Measurements from ENCODE around the gene GFPT2. TPM values are rescaled to one million over a fixed set of nuclear protein-coding genes. Genes with fewer than 3 reads are reported as not detected.

The GFPT2 gene
- total and polyA plus RNA-seq, 9 of the 15 experiments (the other 6 are each of a cell fraction or from before 2014, with no cell fraction given) = 0.07 to 0.14 (median 0.08) TPM; not detected in 6

DNA sequence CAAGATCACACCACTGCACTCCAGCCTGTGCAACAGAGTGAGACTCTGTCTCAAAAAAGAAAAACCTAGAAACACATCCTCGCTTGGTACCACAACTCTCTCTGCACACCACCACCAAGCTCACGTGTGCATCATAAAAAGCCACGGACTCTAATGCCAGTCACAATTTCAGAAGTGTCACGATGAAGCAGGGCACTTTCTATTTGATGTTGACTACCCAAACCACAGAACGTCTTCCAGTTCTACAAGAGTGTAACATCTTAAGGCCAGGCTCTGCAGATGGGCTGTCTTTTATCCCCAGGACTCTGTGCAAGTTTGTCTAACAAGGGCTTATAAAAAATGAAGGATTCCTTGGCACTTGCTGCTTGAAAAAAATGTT, 22.9 kb downstream of the GFPT2 start:
- no peaks in the 10 kb centered on the region for H3K9me3 ChIP-seq (replicated peaks; ENCODE audit: control insufficient read depth, insufficient read depth, low read depth, low read length)
- BruUV-seq (replicated peaks) = no TSS peak
- H2AFZ ChIP-seq (ENCODE audit: low read depth, low read length) = no peak overlapping the region
- peaks cover 5 to 12% of the 10 kb centered on the region in 2 experiments; a peak in 4 of 5 replicates for H3K4me1 ChIP-seq (replicated peaks in 1 of 2; ENCODE audit: control insufficient read depth in 2 of 2, insufficient read depth in 2 of 2, low read length in 2 of 2)
- H3K27me3 ChIP-seq (ENCODE audit: control insufficient read depth in 2 of 2, insufficient read depth in 2 of 2, low read length in 2 of 2) = peaks cover 19 to 56% of the 10 kb centered on the region in 2 experiments
- H3K9ac ChIP-seq (ENCODE audit: insufficient read depth in 1 of 2, low read depth in 2 of 2, low read length in 2 of 2) = no peak overlapping the region
- ATAC-seq (no peak), DNase-seq (ENCODE audit: extremely low read depth in 1 of 4, low spot score in 3 of 4) (no peak), FAIRE-seq (no peak)
- H3K9me1 ChIP-seq (ENCODE audit: control insufficient read depth, insufficient read depth, low read length) = peaks cover 2% of the 10 kb centered on the region
- peaks cover 11% of the 10 kb centered on the region for H4K20me1 ChIP-seq (replicated peaks; ENCODE audit: control insufficient read depth, insufficient read depth, low read length)
- H3K27ac ChIP-seq (ENCODE audit: extremely low read depth, low read depth, low read length) = no peak overlapping the region
- intact Hi-C loops (cut with micrococcal nuclease) = no loop called here
- WGBS (ENCODE audit: insufficient coverage, low coverage, missing lambda C conversion rate) = 7% methylated on average over 5 of the region's 5 CpGs
- H3K4me3 ChIP-seq = no peak overlapping the region
- CTCF ChIA-PET (ENCODE audit: low intra/inter-chr PET ratio) = no interaction called here
- in situ Hi-C loops (cut with MboI) = no loop called here
- H3K36me3 ChIP-seq (ENCODE audit: control insufficient read depth, insufficient read depth, low read length) = no peaks in the 10 kb centered on the region
- POLR2A ChIA-PET = no interaction called here
- H3K79me2 ChIP-seq (ENCODE audit: control insufficient read depth, insufficient read depth, low read length) = no peaks in the 10 kb centered on the region
- no peak overlapping the region for H3K4me2 ChIP-seq (ENCODE audit: insufficient read depth, low read length)
- TF ChIP-seq ZNF830 (CRISPR knock-in tag; IDR thresholded peaks at IDR 0.05) (no peak), ZFP1 (CRISPR knock-in tag; IDR thresholded peaks at IDR 0.05) (no peak), ZNF282 (CRISPR knock-in tag; IDR thresholded peaks at IDR 0.05) (no peak), MBD2 (IDR thresholded peaks at IDR 0.05; ENCODE audit: borderline replicate concordance, low read depth) (no peak), KAT7 (CRISPR knock-in tag; IDR thresholded peaks at IDR 0.05; ENCODE audit: borderline replicate concordance) (no peak), TSC22D4 (tag; IDR thresholded peaks at IDR 0.05) (no peak), ZNF239 (CRISPR knock-in tag; IDR thresholded peaks at IDR 0.05) (no peak), ZNF347 (CRISPR knock-in tag; IDR thresholded peaks at IDR 0.05; ENCODE audit: low read depth) (no peak), ZNF696 (CRISPR knock-in tag; conservative IDR thresholded peaks at IDR 0.05) (no peak), SRF (CRISPR knock-in tag; IDR thresholded peaks at IDR 0.05) (no peak), PHB2 (IDR thresholded peaks at IDR 0.05; ENCODE audit: low read depth) (no peak)
- TF ChIP-seq, protein P1, sequence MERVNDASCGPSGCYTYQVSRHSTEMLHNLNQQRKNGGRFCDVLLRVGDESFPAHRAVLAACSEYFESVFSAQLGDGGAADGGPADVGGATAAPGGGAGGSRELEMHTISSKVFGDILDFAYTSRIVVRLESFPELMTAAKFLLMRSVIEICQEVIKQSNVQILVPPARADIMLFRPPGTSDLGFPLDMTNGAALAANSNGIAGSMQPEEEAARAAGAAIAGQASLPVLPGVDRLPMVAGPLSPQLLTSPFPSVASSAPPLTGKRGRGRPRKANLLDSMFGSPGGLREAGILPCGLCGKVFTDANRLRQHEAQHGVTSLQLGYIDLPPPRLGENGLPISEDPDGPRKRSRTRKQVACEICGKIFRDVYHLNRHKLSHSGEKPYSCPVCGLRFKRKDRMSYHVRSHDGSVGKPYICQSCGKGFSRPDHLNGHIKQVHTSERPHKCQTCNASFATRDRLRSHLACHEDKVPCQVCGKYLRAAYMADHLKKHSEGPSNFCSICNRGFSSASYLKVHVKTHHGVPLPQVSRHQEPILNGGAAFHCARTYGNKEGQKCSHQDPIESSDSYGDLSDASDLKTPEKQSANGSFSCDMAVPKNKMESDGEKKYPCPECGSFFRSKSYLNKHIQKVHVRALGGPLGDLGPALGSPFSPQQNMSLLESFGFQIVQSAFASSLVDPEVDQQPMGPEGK (CRISPR knock-in tag; IDR thresholded peaks at IDR 0.05; ENCODE audit: borderline replicate concordance) = no peak
- TF ChIP-seq, protein P2, sequence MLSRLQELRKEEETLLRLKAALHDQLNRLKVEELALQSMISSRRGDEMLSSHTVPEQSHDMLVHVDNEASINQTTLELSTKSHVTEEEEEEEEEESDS (CRISPR knock-in tag; IDR thresholded peaks at IDR 0.05) = no peak
- TF ChIP-seq, protein P3, sequence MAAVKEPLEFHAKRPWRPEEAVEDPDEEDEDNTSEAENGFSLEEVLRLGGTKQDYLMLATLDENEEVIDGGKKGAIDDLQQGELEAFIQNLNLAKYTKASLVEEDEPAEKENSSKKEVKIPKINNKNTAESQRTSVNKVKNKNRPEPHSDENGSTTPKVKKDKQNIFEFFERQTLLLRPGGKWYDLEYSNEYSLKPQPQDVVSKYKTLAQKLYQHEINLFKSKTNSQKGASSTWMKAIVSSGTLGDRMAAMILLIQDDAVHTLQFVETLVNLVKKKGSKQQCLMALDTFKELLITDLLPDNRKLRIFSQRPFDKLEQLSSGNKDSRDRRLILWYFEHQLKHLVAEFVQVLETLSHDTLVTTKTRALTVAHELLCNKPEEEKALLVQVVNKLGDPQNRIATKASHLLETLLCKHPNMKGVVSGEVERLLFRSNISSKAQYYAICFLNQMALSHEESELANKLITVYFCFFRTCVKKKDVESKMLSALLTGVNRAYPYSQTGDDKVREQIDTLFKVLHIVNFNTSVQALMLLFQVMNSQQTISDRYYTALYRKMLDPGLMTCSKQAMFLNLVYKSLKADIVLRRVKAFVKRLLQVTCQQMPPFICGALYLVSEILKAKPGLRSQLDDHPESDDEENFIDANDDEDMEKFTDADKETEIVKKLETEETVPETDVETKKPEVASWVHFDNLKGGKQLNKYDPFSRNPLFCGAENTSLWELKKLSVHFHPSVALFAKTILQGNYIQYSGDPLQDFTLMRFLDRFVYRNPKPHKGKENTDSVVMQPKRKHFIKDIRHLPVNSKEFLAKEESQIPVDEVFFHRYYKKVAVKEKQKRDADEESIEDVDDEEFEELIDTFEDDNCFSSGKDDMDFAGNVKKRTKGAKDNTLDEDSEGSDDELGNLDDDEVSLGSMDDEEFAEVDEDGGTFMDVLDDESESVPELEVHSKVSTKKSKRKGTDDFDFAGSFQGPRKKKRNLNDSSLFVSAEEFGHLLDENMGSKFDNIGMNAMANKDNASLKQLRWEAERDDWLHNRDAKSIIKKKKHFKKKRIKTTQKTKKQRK (IDR thresholded peaks at IDR 0.05; ENCODE audit: borderline replicate concordance, low read depth, low read length) = no peak
- TF ChIP-seq, protein P4, sequence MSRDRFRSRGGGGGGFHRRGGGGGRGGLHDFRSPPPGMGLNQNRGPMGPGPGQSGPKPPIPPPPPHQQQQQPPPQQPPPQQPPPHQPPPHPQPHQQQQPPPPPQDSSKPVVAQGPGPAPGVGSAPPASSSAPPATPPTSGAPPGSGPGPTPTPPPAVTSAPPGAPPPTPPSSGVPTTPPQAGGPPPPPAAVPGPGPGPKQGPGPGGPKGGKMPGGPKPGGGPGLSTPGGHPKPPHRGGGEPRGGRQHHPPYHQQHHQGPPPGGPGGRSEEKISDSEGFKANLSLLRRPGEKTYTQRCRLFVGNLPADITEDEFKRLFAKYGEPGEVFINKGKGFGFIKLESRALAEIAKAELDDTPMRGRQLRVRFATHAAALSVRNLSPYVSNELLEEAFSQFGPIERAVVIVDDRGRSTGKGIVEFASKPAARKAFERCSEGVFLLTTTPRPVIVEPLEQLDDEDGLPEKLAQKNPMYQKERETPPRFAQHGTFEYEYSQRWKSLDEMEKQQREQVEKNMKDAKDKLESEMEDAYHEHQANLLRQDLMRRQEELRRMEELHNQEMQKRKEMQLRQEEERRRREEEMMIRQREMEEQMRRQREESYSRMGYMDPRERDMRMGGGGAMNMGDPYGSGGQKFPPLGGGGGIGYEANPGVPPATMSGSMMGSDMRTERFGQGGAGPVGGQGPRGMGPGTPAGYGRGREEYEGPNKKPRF (IDR thresholded peaks at IDR 0.05; ENCODE audit: low read depth, low read length) = no peak

Measured in K562 (cell line).